Measurements from ENCODE around the gene RPS6KA3. TPM values are rescaled to one million over a fixed set of nuclear protein-coding genes. Genes with fewer than 3 reads are reported as not detected.

Gene RPS6KA3
- polyA plus RNA-seq, 1 experiment = 50.7 TPM

GRCh38 chrX:20189171-20189570, 77.5 kb downstream of the RPS6KA3 start:
- ChIA-PET CTCF (no interaction called here), POLR2A (no interaction called here)
- Histone ChIP-seq H3K9me3 (ENCODE audit: control insufficient read depth, insufficient read depth, low read length) (no peaks in the 10 kb centered on the region), H3K4me3 (ENCODE audit: low read depth, low read length) (no peak overlapping the region), H3K27me3 (ENCODE audit: control insufficient read depth, insufficient read depth, low read length) (no peaks in the 10 kb centered on the region), H3K27ac (ENCODE audit: low read depth, low read length) (no peak overlapping the region)
- DNase-seq (ENCODE audit: low read depth, low spot score) = no peak
- TF ChIP-seq, protein P1, sequence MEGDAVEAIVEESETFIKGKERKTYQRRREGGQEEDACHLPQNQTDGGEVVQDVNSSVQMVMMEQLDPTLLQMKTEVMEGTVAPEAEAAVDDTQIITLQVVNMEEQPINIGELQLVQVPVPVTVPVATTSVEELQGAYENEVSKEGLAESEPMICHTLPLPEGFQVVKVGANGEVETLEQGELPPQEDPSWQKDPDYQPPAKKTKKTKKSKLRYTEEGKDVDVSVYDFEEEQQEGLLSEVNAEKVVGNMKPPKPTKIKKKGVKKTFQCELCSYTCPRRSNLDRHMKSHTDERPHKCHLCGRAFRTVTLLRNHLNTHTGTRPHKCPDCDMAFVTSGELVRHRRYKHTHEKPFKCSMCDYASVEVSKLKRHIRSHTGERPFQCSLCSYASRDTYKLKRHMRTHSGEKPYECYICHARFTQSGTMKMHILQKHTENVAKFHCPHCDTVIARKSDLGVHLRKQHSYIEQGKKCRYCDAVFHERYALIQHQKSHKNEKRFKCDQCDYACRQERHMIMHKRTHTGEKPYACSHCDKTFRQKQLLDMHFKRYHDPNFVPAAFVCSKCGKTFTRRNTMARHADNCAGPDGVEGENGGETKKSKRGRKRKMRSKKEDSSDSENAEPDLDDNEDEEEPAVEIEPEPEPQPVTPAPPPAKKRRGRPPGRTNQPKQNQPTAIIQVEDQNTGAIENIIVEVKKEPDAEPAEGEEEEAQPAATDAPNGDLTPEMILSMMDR (IDR thresholded peaks at IDR 0.05; ENCODE audit: low read depth, low read length) = no peak

DNA sequence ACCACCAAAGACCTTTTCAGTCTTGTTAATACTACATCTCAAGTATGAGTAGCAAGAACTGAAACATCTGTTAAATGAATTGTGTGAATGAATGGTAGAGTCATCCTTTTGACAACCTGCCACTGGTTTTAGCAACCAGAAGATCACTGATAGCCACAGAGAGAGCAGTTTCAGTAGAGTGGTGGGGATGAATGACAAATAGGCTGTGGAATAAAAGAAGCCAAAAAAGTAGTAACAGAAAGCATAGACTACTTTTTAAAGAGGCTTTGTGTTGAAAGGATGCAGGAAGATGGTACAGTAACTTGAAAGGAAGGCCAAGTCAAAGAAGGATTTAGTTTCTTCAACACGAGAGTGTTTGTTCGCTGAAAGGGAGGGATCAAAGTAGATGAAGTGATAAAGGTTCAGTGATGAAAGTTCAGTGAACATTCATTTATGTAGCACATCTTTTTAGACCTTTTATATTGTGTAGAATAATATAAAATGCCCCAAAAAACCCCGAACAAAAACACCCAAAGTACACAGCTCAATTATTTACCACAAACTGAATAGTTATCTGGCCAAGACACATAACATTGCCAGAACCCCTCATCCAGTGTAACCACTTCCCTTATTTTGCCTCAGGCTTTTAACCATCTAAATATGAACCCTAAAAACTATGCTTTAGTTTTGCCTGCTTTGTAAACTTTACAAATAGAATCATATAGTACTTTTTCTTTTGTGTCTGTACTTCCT, 84.9 kb downstream of the RPS6KA3 start:
- no peak for DNase-seq (ENCODE audit: low read depth, low spot score)
- H3K27me3 ChIP-seq (ENCODE audit: control insufficient read depth, insufficient read depth, low read length) = no peaks in the 10 kb centered on the region
- POLR2A ChIA-PET = no interaction called here
- no peaks in the 10 kb centered on the region for H3K9me3 ChIP-seq (ENCODE audit: control insufficient read depth, insufficient read depth, low read length)
- CTCF ChIA-PET = no interaction called here
- no peak overlapping the region for H3K27ac ChIP-seq (ENCODE audit: low read depth, low read length)
- no peak overlapping the region for H3K4me3 ChIP-seq (ENCODE audit: low read depth, low read length)
- TF ChIP-seq, protein P1 (IDR thresholded peaks at IDR 0.05; ENCODE audit: low read depth, low read length) = no peak

GRCh38 chrX:20177093-20177492, 89.6 kb downstream of the RPS6KA3 start:
- ChIA-PET POLR2A (no interaction called here), CTCF (interaction anchor here (0.6 kb wide), 1 partner anchor 184 kb away, joined by 4 read pairs; no protein-coding TSS in a partner anchor)
- TF ChIP-seq, protein P1 (IDR thresholded peaks at IDR 0.05; ENCODE audit: low read depth, low read length) = no peak
- no peaks in the 10 kb centered on the region for H3K9me3 ChIP-seq (ENCODE audit: control insufficient read depth, insufficient read depth, low read length)
- no peak overlapping the region for H3K4me3 ChIP-seq (ENCODE audit: low read depth, low read length)
- H3K27me3 ChIP-seq (ENCODE audit: control insufficient read depth, insufficient read depth, low read length) = no peaks in the 10 kb centered on the region
- DNase-seq (ENCODE audit: low read depth, low spot score) = no peak
- H3K27ac ChIP-seq (ENCODE audit: low read depth, low read length) = no peak overlapping the region

DNA sequence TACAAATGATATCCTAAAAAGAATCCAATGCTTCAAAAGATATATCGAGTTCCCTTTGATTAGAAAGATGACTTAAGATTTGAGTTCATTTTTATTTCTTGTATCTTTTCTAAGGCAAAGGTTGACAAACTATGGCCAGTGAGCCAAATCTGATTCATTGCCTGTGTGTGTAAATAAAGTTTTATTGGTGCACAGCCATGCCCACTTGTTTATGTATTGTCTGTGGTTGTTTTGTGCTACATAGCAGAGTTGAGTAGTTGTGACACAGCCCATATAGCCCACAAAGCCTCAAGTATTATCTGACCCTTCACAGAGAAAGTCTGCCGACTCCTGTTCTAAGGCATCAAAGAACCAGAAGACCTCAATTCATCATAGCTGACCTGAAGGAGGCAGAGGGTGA, 92.9 kb downstream of the RPS6KA3 start:
- ChIA-PET POLR2A (no interaction called here), CTCF (no interaction called here)

GRCh38 chrX:20173313-20173712, 93.4 kb downstream of the RPS6KA3 start:
- Histone ChIP-seq H3K9me3 (ENCODE audit: control insufficient read depth, insufficient read depth, low read length) (no peaks in the 10 kb centered on the region), H3K27ac (ENCODE audit: low read depth, low read length) (no peak overlapping the region)
- POLR2A ChIA-PET = no interaction called here

More for the DNA sequence above, 92.9 kb downstream of the RPS6KA3 start:
- Histone ChIP-seq H3K27ac (ENCODE audit: low read depth, low read length) (no peak overlapping the region), H3K27me3 (ENCODE audit: control insufficient read depth, insufficient read depth, low read length) (no peaks in the 10 kb centered on the region), H3K4me3 (ENCODE audit: low read depth, low read length) (no peak overlapping the region), H3K9me3 (ENCODE audit: control insufficient read depth, insufficient read depth, low read length) (no peaks in the 10 kb centered on the region)
- TF ChIP-seq, protein P1 (IDR thresholded peaks at IDR 0.05; ENCODE audit: low read depth, low read length) = no peak
- no peak for DNase-seq (ENCODE audit: low read depth, low spot score)

More at GRCh38 chrX:20173313-20173712, 93.4 kb downstream of the RPS6KA3 start:
- TF ChIP-seq, protein P1 (IDR thresholded peaks at IDR 0.05; ENCODE audit: low read depth, low read length) = no peak
- H3K27me3 ChIP-seq (ENCODE audit: control insufficient read depth, insufficient read depth, low read length) = no peaks in the 10 kb centered on the region
- no peak for DNase-seq (ENCODE audit: low read depth, low spot score)
- CTCF ChIA-PET = no interaction called here
- H3K4me3 ChIP-seq (ENCODE audit: low read depth, low read length) = no peak overlapping the region
